ENCODE measurements around the gene SLC16A2. TPM values are rescaled to one million over a fixed set of nuclear protein-coding genes. Genes with fewer than 3 reads are reported as not detected.

SLC16A2 gene
- total RNA-seq, 1 donor from 2014 or later: 18.3 TPM

DNA sequence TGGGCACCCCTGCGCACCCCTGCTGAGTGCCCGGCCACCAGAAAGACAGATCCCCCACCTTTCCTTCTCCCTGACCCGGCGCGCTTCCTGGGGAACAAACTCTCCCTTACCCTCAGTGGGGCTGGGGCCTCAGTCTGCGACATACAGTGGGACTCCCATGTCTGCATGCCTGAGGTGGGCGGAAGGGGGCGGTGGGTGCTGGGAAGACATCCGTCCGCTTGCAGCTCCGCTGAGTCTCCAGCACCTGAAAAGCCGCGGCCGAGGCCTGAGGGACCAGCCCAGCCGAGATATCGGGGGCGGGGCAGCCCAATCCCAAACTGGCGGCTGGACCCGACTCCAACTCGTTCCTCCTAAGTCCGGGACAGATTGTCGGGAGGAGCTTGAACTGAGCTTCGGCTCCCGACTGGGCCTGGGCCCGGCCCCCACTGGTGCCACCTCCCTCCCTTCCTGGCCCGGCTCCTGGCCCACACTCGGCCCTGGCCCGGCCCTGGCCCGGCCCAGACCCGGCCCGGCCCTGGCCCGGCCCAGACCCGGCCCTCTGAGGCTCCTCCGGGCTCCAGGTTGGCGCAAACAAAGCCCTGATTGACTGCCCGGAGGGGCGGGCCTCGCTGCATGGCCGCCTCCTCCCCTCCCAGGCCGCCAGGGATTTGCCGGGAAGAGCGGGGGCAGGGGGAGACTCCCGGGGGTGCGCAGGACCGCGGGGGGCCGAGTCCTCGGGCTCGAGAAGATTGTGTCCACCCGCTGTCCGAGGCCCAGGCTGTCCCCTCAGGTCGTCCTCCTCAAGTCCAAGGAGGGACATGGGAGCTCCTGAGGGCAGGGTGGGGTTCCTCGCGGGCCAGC lies 877 bp upstream of the SLC16A2 start:
- H3K27ac Mint-ChIP-seq (ENCODE audit: unreplicated experiment): peak overlapping the region; percentile 91
- peaks cover 21% of the 10 kb centered on the region for H3K4me1 Mint-ChIP-seq (ENCODE audit: low read depth)
- H3K36me3 Mint-ChIP-seq (ENCODE audit: low read depth): no peaks in the 10 kb centered on the region
- no peaks in the 10 kb centered on the region for H3K9me3 Mint-ChIP-seq (ENCODE audit: low read depth)
- DNase-seq (ENCODE audit: low spot score): no peak
- TF ChIP-seq, protein P1, sequence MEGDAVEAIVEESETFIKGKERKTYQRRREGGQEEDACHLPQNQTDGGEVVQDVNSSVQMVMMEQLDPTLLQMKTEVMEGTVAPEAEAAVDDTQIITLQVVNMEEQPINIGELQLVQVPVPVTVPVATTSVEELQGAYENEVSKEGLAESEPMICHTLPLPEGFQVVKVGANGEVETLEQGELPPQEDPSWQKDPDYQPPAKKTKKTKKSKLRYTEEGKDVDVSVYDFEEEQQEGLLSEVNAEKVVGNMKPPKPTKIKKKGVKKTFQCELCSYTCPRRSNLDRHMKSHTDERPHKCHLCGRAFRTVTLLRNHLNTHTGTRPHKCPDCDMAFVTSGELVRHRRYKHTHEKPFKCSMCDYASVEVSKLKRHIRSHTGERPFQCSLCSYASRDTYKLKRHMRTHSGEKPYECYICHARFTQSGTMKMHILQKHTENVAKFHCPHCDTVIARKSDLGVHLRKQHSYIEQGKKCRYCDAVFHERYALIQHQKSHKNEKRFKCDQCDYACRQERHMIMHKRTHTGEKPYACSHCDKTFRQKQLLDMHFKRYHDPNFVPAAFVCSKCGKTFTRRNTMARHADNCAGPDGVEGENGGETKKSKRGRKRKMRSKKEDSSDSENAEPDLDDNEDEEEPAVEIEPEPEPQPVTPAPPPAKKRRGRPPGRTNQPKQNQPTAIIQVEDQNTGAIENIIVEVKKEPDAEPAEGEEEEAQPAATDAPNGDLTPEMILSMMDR (IDR thresholded peaks at IDR 0.05): peak; percentile 40
- no peaks in the 10 kb centered on the region for H3K27me3 Mint-ChIP-seq (ENCODE audit: low read depth)
- H3K4me3 Mint-ChIP-seq (ENCODE audit: unreplicated experiment): peak overlapping the region; percentile 81

DNA sequence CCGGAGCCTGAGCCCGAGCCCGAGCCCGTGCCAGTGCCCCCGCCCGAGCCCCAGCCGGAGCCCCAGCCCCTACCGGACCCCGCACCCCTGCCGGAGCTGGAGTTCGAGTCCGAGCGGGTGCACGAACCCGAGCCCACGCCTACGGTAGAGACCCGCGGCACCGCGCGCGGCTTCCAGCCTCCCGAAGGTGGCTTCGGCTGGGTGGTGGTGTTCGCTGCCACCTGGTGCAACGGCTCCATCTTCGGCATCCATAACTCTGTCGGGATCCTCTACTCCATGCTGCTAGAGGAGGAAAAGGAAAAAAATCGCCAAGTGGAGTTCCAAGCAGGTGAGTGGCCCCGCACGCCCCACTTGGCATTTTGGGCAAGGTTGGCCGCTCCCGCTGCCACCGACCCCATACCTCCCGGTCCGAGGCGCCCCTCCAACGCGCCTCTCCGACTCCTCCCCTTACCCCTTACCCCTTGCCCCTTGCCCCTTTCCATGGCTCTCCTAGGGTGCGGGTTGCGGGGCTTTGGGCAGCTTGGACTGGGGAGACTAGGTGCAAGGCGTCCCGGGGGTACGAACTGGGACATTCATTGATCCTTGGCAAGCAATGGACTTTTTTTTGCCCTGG lies 553 bp downstream of the SLC16A2 start:
- H3K4me3 Mint-ChIP-seq (ENCODE audit: unreplicated experiment): peak overlapping the region; percentile 82
- no peaks in the 10 kb centered on the region for H3K36me3 Mint-ChIP-seq (ENCODE audit: low read depth)
- H3K27me3 Mint-ChIP-seq (ENCODE audit: low read depth): no peaks in the 10 kb centered on the region
- peak overlapping the region; percentile 90 for H3K27ac Mint-ChIP-seq (ENCODE audit: unreplicated experiment)
- peaks cover 21% of the 10 kb centered on the region for H3K4me1 Mint-ChIP-seq (ENCODE audit: low read depth)
- TF ChIP-seq, protein P1 (IDR thresholded peaks at IDR 0.05): no peak
- H3K9me3 Mint-ChIP-seq (ENCODE audit: low read depth): no peaks in the 10 kb centered on the region
- no peak for DNase-seq (ENCODE audit: low spot score)

DNA sequence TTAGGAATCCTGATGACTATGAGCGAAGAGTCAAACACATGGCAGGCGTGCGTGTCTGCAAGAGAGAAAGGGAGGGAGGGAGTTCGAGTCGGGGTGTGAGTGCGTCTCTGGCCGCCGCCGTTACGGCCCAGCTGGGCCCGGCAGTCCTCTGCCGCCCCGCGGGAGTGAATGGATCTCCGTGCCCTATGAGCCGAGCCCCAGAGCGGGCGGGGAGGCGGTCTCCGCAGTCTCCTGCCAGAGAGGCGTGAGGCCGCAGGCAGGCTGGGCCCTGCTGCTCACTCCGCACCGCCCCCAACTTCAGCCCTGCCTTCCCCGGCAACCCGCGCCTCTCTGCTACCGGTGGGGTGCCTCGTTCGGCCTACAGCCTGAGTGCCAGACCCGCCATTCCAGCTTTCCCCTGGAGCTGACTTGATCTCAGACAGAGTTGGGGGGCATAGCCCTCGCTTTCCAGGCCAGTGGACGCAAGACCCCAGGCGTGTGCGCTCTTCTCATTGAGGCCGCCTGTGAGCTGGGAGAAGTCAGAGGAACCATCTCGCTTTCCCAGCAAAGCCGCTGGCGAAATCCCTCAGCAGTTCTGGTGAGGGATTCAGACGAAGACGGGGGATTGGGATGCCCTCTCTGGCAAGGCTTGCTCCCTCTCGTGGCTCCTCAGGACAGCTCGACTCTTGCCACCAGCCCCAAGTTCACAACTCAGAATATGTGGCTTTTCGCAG lies 1.4 kb downstream of the SLC16A2 start:
- TF ChIP-seq, protein P1 (IDR thresholded peaks at IDR 0.05): peak; percentile 70
- no peaks in the 10 kb centered on the region for H3K27me3 Mint-ChIP-seq (ENCODE audit: low read depth)
- H3K9me3 Mint-ChIP-seq (ENCODE audit: low read depth): no peaks in the 10 kb centered on the region
- peak overlapping the region; percentile 82 for H3K4me3 Mint-ChIP-seq (ENCODE audit: unreplicated experiment)
- peak overlapping the region; percentile 90 for H3K27ac Mint-ChIP-seq (ENCODE audit: unreplicated experiment)
- peaks cover 21% of the 10 kb centered on the region for H3K4me1 Mint-ChIP-seq (ENCODE audit: low read depth)
- DNase-seq (ENCODE audit: low spot score): no peak
- no peaks in the 10 kb centered on the region for H3K36me3 Mint-ChIP-seq (ENCODE audit: low read depth)

DNA sequence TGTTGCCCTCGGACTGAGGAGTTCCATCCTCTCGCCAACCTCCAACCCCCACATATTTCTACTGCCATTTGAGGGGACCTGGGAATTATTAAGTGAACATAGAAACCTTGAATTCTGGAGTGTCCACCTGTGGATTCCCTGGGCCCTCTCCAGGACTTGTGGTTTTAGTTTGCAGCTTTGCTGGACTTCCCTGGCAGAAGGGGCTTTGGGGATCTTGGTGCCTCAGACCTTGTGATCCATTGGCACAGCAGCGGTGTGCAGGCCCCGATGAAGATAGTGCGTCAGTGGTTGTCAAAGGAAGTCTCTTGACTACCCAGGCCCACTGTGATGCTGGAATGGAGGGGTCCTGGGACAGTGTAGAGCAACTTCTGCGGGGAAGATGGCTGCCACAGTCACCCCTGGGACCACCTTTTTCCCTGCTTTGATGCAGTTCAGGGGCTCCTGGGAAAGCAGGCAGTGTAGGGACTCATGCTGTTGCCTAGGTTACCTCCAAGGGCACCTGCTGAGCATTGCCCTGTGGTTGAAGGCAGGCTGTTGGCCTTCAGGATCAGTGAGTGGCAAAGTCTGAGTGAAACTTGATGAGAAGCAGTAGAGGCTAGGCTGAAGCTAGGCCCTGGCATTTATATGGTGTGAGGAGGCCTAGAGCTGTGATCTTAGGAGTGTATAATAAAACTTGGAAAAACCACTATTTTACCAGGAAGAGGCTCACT lies 2.2 kb downstream of the SLC16A2 start:
- peaks cover 21% of the 10 kb centered on the region for H3K4me1 Mint-ChIP-seq (ENCODE audit: low read depth)
- no peaks in the 10 kb centered on the region for H3K9me3 Mint-ChIP-seq (ENCODE audit: low read depth)
- DNase-seq (ENCODE audit: low spot score): no peak
- H3K36me3 Mint-ChIP-seq (ENCODE audit: low read depth): no peaks in the 10 kb centered on the region
- H3K4me3 Mint-ChIP-seq (ENCODE audit: unreplicated experiment): peak overlapping the region; percentile 82
- H3K27me3 Mint-ChIP-seq (ENCODE audit: low read depth): no peaks in the 10 kb centered on the region
- TF ChIP-seq, protein P1 (IDR thresholded peaks at IDR 0.05): peak; percentile 21
- H3K27ac Mint-ChIP-seq (ENCODE audit: unreplicated experiment): no peak overlapping the region

Data from chondrocyte (in vitro differentiated cells).